Measurements from ENCODE around the gene ADARB2. TPM values are rescaled to one million over a fixed set of nuclear protein-coding genes. Genes with fewer than 3 reads are reported as not detected.

ADARB2 gene
- polyA plus RNA-seq, 10 donors = 0.04 to 0.45 (median 0.28) TPM

GRCh38 chr10:1291178-1292090, 445.9 kb downstream of the ADARB2 start:
- no peak for DNase-seq

- no peak for DNase-seq
Observed at GRCh38 chr10:1290071-1290471, 447.3 kb downstream of the ADARB2 start.

DNA sequence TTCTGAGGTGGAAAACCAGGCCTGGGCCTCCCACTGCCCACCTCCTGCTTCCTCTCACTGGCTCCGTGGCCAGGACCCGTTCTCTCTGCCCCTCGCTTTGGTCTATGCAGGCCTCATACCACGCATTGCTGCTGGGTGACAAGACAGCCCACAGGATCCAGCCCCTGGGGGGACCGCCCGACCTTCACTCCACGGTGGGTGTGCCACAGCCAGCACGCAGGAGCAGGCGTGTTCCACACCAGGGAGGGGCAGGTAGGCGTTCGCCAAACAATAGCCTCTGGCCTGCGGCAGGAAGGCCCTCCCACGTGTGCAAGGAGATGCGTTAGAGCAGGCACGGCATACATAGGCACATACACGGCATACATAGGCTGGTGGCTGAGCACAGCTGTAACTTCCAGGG, 447.7 kb downstream of the ADARB2 start:
- no peak for DNase-seq

DNA sequence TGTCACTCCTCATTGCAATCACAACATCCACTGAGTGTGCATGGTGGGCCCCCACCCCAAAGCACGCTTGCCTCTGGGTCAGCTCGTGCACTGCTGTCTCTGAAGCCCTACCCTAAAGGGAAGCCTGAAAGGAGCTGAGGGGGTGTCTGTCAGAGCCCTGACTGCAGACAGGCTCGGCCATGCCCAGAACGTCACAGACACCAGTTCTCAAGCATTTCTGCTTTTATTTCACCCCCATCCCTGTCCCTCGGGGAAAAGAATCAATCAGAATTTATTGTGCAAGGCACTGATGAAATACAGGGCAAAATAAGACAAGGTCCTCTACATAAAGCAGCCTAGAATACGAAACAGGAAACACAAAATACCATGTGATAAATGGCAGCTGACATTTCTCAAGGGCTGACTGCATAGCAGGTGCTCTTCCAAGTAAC, 449.3 kb downstream of the ADARB2 start:
- no peak for DNase-seq

DNA sequence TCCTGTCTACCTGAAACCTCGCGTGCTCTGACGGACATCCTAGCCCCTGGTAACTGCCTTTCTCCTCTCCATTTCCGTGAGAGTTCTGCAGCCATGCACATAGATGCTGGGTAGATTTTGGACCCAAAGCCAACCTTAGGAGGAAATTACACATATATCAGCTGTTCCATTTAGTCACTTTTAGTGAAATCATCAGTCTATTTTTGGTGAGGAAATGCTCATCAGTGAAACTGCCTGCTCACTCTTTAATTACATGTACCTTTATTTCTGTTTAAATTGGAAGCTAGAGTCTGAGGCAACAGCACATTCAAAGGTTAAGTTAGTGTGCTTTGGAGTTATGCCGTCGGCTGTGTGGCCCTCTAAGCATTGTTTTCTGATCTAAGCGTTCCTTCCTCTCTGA, 449.8 kb downstream of the ADARB2 start:
- no peak for DNase-seq

DNA sequence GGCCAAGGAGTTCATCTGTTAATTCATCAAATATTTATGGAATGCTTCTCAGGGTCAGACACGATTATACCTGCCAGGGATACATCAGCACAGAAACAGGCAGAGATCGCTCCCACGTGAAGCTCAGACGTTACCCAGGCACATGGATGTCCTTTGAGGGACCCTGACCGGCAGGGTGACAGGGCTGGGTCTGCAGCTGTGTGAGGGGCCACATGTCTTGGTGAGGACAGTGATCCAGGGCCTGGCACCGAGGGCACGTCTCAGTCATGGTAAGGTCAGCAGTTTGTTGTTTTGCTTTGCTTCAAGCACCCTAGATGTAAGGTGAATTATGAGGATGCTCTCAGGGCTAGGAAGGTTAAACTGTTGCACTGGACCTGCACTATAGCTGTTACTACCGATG, 453.2 kb downstream of the ADARB2 start:
- DNase-seq = no peak

DNA sequence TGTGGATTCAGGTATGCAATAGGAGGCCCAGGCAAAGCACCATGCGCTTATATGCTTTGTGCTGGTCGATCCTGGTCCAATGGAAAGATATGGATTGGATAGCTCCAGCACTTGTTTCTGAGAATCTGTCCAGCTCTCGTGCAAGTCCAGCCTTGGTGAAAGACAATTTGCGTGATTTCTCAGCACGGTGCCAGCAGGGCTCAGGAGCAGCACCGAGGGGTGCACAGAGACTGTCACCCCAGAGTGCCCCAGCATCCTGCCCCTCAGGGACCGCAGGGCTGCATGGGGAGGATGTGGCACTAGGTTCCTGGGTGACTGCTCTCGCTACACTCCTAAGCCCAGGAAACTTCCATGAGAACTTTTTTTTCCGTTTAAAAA, 455.9 kb downstream of the ADARB2 start:
- no peak for DNase-seq

GRCh38 chr10:1280466-1281404, 456.6 kb downstream of the ADARB2 start:
- no peak for DNase-seq

DNA sequence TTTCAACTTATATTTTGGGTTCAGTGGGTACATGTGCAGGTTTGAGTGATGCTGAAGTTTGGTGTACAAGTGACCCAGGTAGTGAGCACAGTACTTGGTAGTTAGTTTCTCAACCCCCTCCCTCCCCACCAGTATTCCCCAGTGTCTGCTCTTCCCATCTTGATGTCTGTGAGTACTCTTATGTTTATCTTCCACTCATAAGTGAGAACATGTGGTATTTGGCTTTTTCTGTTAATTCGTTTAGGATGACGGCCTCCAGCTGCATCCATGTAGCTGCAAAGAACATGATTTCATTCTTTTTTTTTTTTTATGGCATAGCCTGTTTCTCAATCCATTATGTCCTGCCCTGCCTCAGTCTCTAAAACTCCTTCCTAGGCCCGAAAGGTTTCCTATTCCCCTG, 459.0 kb downstream of the ADARB2 start:
- DNase-seq = no peak

DNA sequence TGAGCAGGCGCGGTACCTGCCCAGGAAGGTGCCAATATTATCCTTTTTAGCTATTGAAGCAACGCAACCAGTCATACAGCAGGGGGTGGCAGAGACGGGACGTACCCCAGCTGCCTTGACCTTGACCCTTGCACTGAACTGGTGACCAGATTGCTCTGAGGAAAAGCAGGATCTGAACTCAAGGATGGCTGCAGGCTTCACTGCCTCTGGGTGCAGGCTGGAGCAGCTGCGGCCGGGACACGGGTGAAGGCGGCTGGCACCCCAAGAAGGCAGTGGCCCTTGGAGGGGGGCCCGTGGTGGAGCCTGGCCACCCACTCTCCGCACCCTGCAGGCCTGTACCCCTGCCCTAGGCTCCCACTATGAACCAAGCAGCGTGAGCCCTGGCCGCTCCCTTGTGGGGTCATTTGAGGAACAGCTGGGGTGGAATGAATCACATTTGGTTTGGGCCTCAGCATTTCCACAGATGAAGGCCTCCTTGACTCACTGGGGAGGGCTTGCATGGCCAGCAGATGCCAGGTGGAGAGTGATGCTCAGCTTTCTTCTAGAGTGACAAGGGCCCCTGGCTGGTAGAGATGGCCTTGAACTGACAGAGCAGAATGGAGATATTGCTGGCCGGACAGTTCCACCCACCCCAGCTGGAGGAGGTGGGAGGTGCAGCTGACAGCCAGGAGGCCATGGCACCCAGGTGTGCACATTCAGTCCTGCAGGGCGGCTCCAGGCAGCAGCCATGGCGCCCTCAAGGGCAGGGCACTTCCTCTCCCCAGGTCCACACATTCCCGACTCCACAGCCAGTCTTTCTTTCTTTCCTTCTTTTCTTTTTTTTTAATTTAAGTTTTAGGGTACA, 462.4 kb downstream of the ADARB2 start:
- DNase-seq = no peak

DNA sequence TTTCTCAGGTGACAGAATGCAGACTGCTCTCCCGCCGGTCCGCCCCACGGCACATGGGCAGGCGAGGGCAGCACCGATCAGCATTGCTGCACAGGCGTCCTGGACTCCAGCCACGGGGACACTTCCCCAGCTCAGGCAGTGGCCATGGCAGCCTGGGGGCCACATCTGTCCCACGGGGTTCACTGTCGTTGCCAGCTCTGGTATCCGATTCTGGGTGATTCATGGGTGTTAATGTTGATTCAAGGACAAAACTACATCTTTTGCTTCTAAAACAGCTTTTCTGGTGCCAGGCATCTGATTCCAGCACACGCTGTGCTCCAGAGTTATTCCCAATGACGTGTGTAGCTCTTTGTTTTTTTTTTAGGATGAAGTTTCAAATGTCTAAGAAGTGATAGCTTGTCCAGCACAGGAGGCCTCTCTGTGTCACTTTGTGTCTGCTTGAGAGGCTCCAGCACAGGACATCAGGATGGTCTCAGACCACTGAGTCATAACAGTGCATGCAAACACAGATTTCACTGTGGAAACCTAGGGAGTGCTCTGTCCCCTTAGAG, 463.1 kb downstream of the ADARB2 start:
- no peak for DNase-seq

DNA sequence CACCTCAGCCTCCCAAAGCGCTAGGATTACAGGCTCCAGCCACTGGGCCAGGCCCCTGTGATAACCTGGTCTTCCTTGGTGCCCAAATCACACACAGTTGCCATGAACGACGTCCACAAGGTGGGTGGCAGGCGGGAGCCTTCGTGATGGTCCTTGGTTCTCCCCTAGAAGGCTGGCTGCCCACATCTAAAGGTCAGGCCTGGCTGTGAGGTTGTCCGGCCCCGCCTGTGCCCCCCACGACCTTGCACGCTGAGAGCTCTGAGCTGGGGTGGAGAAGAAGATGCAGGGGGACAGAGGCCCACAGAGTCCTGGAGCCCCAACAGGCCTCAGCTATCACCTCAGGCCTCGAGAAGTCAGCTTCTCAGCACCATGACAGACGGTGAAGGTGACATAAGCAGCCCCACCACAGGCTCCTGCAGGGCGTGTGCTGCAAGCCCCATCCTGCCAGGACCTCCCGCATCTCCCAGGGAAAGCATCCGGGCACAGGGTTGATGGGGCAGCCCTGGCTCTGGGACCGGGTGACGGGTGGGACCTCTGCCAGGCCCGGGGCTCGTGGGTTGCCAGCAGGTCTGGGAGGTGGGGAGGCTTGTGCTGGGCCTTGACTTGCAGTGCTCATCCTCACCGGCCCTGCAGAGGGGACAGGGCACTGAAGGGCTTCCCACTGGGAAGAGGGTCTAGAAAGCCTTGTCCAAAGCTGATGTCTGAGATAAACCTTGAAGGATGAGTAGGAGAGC, 463.8 kb downstream of the ADARB2 start:
- DNase-seq = no peak

DNA sequence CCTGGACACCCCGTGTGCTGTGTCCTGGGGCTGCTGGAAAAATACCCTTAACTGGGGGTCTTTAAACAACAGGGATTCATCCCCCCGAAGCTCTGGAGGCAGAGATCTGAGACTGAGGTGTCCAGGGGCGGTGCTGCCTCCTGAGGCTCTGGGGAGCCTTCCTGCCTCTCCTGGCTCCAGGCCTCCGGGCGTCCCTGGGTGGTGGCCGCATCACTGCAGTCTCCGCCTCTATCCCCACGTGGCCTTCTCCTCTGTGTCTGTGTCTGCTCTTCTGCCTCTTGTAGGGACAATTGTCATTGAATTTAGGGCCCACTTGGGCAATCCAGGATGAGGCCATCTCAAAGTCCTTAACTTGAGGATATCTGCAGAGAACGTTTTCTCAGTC, 464.6 kb downstream of the ADARB2 start:
- DNase-seq = no peak

- DNase-seq = no peak
Observed at GRCh38 chr10:1272079-1272776, 465.1 kb downstream of the ADARB2 start.

DNA sequence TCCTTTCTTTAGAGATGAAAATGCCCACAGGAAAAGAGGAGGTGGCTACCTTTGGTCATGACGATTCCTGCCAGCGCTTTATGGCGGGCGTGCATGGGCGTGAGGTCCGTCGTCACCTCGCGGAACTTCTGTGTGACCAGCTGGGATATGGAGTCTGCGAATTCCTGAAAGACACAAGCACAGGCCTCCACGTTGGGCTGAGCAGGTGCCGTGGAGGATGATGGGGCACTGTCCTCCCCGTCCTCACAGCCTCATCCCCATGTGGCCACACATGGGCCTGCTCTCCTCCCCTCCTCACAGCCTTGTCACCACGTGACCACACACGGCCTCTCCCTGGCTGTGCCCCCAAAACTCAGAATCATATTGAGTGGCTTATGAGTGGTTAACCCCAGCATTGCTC, 466.4 kb downstream of the ADARB2 start:
- DNase-seq = no peak

GRCh38 chr10:1270490-1270889, 466.8 kb downstream of the ADARB2 start:
- DNase-seq = no peak

DNA sequence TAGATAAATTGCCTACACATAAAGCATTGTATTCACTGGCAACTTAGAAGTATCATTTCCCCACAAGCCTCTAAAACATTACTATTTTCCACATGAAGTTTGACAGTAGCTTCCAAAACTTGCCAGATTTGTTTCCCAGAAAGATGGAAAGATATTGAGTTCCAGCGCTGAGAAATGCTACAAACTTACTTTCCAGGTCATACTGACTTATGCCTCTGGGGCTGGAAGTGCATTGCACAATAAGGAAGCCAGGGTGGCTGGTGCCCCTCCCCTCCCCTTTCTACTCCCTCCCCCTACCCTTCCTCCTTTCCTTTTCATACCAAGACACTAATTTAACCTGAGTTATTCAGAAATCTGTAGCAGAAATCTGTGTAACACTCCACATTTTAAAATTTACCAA, 468.5 kb downstream of the ADARB2 start:
- peak in 2 of 3 donors; percentile 30 to 49 for DNase-seq

GRCh38 chr10:1267568-1267967, 469.8 kb downstream of the ADARB2 start:
- DNase-seq = no peak

DNA sequence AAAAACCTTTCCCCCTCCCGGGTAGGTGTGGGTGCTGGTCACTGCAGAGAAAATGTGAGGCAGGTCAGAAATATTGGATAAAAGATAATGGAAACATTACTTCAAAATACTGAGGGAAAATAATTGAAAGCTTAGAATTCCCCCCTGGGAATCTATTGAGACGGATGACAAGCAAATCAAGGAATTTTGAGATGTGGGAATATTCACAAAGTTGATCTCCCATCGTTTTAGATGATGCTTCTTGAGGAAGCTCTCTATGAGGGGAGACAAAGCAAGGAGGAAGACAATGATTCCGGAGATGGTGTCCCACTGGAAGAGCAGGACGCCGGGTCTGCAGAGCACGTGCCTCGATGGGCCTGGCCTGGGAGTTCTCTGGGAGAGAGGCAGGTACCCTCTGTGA, 470.2 kb downstream of the ADARB2 start:
- no peak for DNase-seq

Measured in muscle of back (tissue), 11 donors.